ENCODE results near the gene ZCCHC18. TPM values are rescaled to one million over a fixed set of nuclear protein-coding genes. Genes with fewer than 3 reads are reported as not detected.
A peak's percentile ranks its signal among the peaks of the same experiment; 100 is the strongest.

The ZCCHC18 gene
- total RNA-seq, 1 donor from 2014 or later: 3.7 TPM

GRCh38 chrX:104122829-104123228 is 10.5 kb downstream of the ZCCHC18 start:
- DNase-seq (ENCODE audit: low spot score): no peak
- intact Hi-C loops (cut with DNase I): no loop called here

GRCh38 chrX:104126856-104127255 is 14.5 kb downstream of the ZCCHC18 start:
- no peak for DNase-seq (ENCODE audit: low spot score)
- intact Hi-C loops (cut with DNase I): no loop called here

GRCh38 chrX:104130808-104131207 is 18.5 kb downstream of the ZCCHC18 start:
- no peak for DNase-seq (ENCODE audit: low spot score)
- intact Hi-C loops (cut with DNase I): no loop called here

DNA sequence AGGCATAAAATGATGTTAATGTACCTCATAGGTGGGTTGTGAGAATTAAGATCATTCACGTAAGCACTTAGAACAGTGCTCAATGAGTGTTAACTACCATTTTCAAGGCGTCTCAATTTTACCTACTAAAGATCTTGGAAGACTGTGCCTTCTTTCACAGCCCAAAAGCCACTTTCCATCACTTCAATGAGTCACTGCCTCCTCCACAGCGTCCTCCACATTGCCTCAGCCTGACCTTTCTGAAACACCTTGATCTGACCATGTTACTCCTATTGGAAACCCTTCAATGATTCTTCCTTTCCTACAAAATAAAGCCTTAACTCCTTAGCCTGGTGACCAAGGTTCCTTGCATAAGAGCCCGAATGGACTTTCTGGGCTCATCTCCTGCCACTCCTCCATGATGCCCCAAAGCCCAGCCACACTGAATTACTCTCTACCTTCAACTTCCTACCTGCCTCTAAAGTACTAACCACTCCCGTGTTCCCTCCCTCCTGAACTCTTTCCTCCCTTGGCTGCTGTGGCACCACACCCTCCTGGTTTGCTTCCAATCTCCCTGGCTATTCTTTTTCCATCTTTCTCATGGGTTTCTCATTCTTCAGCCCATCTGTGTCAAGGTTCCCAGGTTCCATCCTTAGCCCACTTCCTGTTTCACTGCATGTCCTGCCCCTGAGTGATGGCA is 22.4 kb downstream of the ZCCHC18 start:
- no peak for DNase-seq (ENCODE audit: low spot score)
- intact Hi-C loops (cut with DNase I): no loop called here

GRCh38 chrX:104135677-104136076 is 23.4 kb downstream of the ZCCHC18 start:
- DNase-seq (ENCODE audit: low spot score): no peak
- intact Hi-C loops (cut with DNase I): loop anchor here (2.0 kb wide), 1 partner anchor 291 kb away; no protein-coding TSS in a partner anchor

DNA sequence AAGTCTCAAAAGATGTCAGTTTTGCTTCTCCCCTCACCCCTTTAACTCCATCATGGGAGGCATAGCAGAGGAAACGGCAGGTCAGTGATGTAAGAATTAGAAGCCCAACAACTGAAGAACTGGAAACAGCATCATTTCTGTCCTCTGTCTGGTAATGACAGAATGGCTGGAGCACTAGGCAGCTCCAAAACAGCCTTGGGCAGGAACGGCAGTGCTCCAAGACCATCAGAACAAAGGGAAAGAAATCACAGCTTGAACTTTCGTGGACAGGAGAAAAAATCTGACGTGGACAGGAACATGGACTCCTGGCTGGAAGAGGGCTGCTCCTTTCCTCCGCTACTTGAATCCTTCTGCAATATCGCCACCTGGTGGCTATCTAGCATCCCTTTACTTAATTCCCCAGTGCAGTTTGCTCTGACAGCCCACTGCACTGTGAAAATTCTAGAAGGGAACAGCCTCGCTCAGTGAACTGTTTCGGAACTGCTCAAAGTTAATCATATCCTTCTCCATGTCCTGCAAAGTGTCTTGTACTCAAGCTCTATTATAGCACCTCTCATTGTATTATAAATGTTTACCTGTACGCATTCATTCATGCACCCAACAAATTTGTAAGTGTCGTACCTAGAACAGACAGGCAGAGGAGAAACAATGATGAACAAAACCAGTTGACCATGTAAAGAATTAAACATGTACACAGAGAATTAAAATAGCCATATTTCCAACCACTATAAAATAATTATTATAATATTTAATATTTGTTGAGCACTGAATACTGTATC is 24.1 kb downstream of the ZCCHC18 start:
- DNase-seq (ENCODE audit: low spot score): no peak

GRCh38 chrX:104137496-104137895 is 25.2 kb downstream of the ZCCHC18 start:
- no peak for DNase-seq (ENCODE audit: low spot score)
- intact Hi-C loops (cut with DNase I): loop anchor here (2.0 kb wide), 1 partner anchor 293 kb away; no protein-coding TSS in a partner anchor

More for the DNA sequence above, 24.1 kb downstream of the ZCCHC18 start:
- intact Hi-C loops (cut with DNase I): loop anchor here (2.0 kb wide), 1 partner anchor 292 kb away; no protein-coding TSS in a partner anchor

- intact Hi-C loops (cut with DNase I): no loop called here
These were observed 28.9 kb downstream of the ZCCHC18 start for GRCh38 chrX:104141087-104141760.

GRCh38 chrX:104151037-104151436 is 38.7 kb downstream of the ZCCHC18 start:
- DNase-seq (ENCODE audit: low spot score): no peak
- intact Hi-C loops (cut with DNase I): no loop called here

More at GRCh38 chrX:104141087-104141760, 28.9 kb downstream of the ZCCHC18 start:
- no peak for DNase-seq (ENCODE audit: low spot score)

DNA sequence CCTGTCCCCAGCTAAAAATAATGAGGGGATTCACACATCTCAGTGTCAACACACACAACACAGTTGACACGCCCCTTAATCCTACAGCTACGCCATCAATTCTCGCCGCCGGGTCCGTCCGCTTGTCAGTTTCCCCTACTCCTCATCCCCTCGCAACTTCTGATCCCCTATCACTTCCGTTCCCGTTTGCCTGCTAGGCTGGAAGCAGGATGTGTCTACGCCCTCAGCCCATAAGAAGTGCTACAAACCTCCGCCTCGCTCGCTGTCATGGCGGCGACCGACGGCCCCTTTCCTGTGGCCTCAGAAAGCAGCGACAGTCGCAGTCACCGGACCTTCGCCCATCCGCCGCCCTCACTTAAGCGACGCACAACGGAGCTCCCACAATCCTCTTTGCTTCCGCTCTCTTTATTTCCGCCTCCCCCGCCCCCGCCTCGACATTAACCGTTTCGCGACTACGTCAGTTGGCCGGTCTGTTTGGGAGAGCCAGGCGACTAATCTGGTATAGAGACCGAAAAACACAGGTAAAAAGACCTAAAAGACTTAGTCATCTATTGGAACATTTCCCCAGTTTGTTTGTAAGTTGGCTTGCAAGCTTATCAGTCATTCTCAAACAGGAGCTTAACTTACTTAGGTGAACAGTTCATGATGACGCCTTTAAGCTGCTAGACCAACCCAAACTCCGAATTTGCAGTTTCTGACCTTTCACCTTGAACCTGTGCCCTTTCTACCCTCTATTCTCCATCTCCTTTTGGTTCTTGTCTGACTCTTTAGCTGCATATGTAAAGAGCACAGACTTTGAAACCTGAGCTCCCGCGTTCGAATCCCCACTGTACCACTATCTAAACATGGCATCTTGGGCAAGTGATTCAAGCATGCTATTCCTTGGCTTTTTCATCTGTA is 44.6 kb downstream of the ZCCHC18 start, which contains the start of gene SLC25A53:
Gene SLC25A53 (minus strand): TSS at position 380 of the 900 bp plus-strand sequence. CDS start 51,752 bp downstream, outside the sequence.
- peak; percentile 87 for DNase-seq (ENCODE audit: low spot score)
- intact Hi-C loops (cut with DNase I): no loop called here

Other genes with a start within 250 kb of the ZCCHC18 start
- 1.3 TPM for gene TMSB15B, start 149.9 kb upstream of the ZCCHC18 start, total RNA-seq
- not detected for gene H2BW1, start 98.8 kb upstream of the ZCCHC18 start, total RNA-seq
- gene H2BW2, start 72.6 kb upstream of the ZCCHC18 start, total RNA-seq: not detected
- 0.24 TPM for gene TMSB15C, start 36.3 kb upstream of the ZCCHC18 start, total RNA-seq
- 10.9 TPM for gene SLC25A53, start 44.5 kb downstream of the ZCCHC18 start, total RNA-seq
- 10.9 TPM for gene FAM199X, start 53.9 kb downstream of the ZCCHC18 start, total RNA-seq
- not detected for gene ESX1, start 142.4 kb downstream of the ZCCHC18 start, total RNA-seq